ENCODE results near the gene CUL7. TPM values are rescaled to one million over a fixed set of nuclear protein-coding genes. Genes with fewer than 3 reads are reported as not detected.

The CUL7 gene
- total RNA-seq, 1 experiment from 2014 or later, result 23.5 TPM

GRCh38 chr6:43058531-43058930 is 4.9 kb upstream of the CUL7 start:
- Mint-ChIP-seq H3K36me3 (ENCODE audit: insufficient read depth in 1 of 3, low read depth in 3 of 3) (peaks cover 15 to 39% (median 25%) of the 10 kb centered on the region in 3 experiments), H3K9me3 (peaks cover 0 to 3% of the 10 kb centered on the region in 2 experiments; a peak in 1 of 5 replicates), H3K27ac (peak overlapping the region in 2 of 3 experiments; percentile 98 to 100; a peak in 3 of 7 replicates), H3K4me1 (peaks cover 24 to 29% of the 10 kb centered on the region in 2 experiments), H3K27me3 (ENCODE audit: low read depth) (no peaks in the 10 kb centered on the region), H3K4me3 (peak overlapping the region; percentile 93 to 96)
- Histone ChIP-seq H3K4me2 (ENCODE audit: insufficient read depth, insufficient read length, low read length) (peak overlapping the region; percentile 83), H4K20me1 (ENCODE audit: control insufficient read depth, insufficient read depth, insufficient read length) (no peaks in the 10 kb centered on the region), H3K9ac (ENCODE audit: extremely low read depth, insufficient read length, low read length) (peak overlapping the region; percentile 89), H4K8ac (replicated peaks; ENCODE audit: insufficient read length, low read depth, low read length) (no peak overlapping the region), H3K27me3 (ENCODE audit: insufficient read depth, low read length) (no peaks in the 10 kb centered on the region), H3K56ac (ENCODE audit: insufficient read length, low read depth, low read length) (no peak overlapping the region), H2AFZ (ENCODE audit: low read length) (no peak overlapping the region), H2BK120ac (ENCODE audit: low read depth, low read length, poor library complexity, severe bottlenecking) (no peak overlapping the region), H4K91ac (ENCODE audit: insufficient read length, low read depth, low read length) (no peak overlapping the region), H2AK5ac (ENCODE audit: insufficient read length, low read length) (no peak overlapping the region), H3K23me2 (ENCODE audit: insufficient read length, low read depth, low read length, poor library complexity, severe bottlenecking) (no peaks in the 10 kb centered on the region), H3K23ac (ENCODE audit: insufficient read length, low read depth, low read length) (no peak overlapping the region), H3T11ph (ENCODE audit: low read length) (no peak overlapping the region), H3K27ac (ENCODE audit: insufficient read length, low read depth, low read length) (no peak overlapping the region), H4K5ac (ENCODE audit: insufficient read length, low read depth, low read length) (no peak overlapping the region), H3K79me2 (ENCODE audit: insufficient read depth, low read length) (peaks cover 10% of the 10 kb centered on the region; the same call in 1 of the 2 replicates), H3K4ac (ENCODE audit: low read depth, low read length) (no peak overlapping the region), H3K9me3 (ENCODE audit: control insufficient read depth, low read depth, low read length) (no peaks in the 10 kb centered on the region), H3K18ac (ENCODE audit: insufficient read length, low read depth, low read length) (no peak overlapping the region), H2BK20ac (ENCODE audit: low read depth, low read length, poor library complexity, severe bottlenecking) (no peak overlapping the region), H2BK5ac (ENCODE audit: insufficient read length, low read length) (no peak overlapping the region), H3K4me1 (ENCODE audit: insufficient read depth, low read length) (0 out of 2 replicates have a peak, but pooled peaks cover 4% of the 10 kb centered on the region), H3K14ac (ENCODE audit: insufficient read depth, low read length) (no peak overlapping the region), H2BK12ac (ENCODE audit: insufficient read length, low read depth, low read length) (no peak overlapping the region), H2BK15ac (ENCODE audit: low read depth, low read length) (no peak overlapping the region), H3K79me1 (ENCODE audit: insufficient read depth, low read depth, low read length, poor library complexity, severe bottlenecking) (peaks cover 3% of the 10 kb centered on the region)
- DNase-seq, result no peak
- WGBS (ENCODE audit: extremely low coverage, insufficient read length, low lambda C conversion rate), result no CpG with 5 or more reads among the region's 1 CpG
- TF ChIP-seq CTCF (conservative IDR thresholded peaks at IDR 0.05), result no peak

All from H9 (cell line).